IPS-NIHi7 (cell line): ENCODE data around the gene MTNR1B.

Experiments used
- DNase-seq: peaks from one replicate; pipeline ENCODE4 v3.0.0; 2012; ENCODE audit warnings: mixed read lengths; ENCODE audit errors: extremely low spot score

Gene MTNR1B

GRCh38 chr11:92977401-92977800, 8.0 kb downstream of the MTNR1B start:
- peak; percentile 8 for DNase-seq

GRCh38 chr11:92978271-92979111, 9.0 kb downstream of the MTNR1B start:
- DNase-seq: no peak

- no peak for DNase-seq
Measured at GRCh38 chr11:92979176-92979575, 9.7 kb downstream of the MTNR1B start.

- no peak for DNase-seq
Measured at GRCh38 chr11:92980312-92980711, 10.9 kb downstream of the MTNR1B start.

- DNase-seq: no peak
Measured at GRCh38 chr11:92981508-92982043, 12.1 kb downstream of the MTNR1B start.

- no peak for DNase-seq
Measured at GRCh38 chr11:92986585-92986984, 17.1 kb downstream of the MTNR1B start.

GRCh38 chr11:92993004-92993403, 23.6 kb downstream of the MTNR1B start:
- no peak for DNase-seq

- DNase-seq: no peak
Measured at GRCh38 chr11:93000511-93001476, 31.3 kb downstream of the MTNR1B start.

GRCh38 chr11:93001806-93002205, 32.4 kb downstream of the MTNR1B start:
- DNase-seq: no peak

- DNase-seq: no peak
Measured at GRCh38 chr11:93002380-93002779, 32.9 kb downstream of the MTNR1B start.

- no peak for DNase-seq
Measured at GRCh38 chr11:93005239-93005638, 35.8 kb downstream of the MTNR1B start.

GRCh38 chr11:93013646-93014045, 44.2 kb downstream of the MTNR1B start:
- no peak for DNase-seq

- no peak for DNase-seq
Measured at GRCh38 chr11:93016595-93016994, 47.1 kb downstream of the MTNR1B start.

GRCh38 chr11:93017821-93018690, 48.6 kb downstream of the MTNR1B start:
- DNase-seq: peak; percentile 26

GRCh38 chr11:93020248-93021046, 51.0 kb downstream of the MTNR1B start:
- no peak for DNase-seq

- no peak for DNase-seq
Measured at GRCh38 chr11:93024369-93024768, 54.9 kb downstream of the MTNR1B start.

- DNase-seq: no peak
Measured at GRCh38 chr11:93025558-93026255, 56.3 kb downstream of the MTNR1B start.

- DNase-seq: no peak
Measured at GRCh38 chr11:93028960-93029522, 59.6 kb downstream of the MTNR1B start.

- DNase-seq: peak; percentile 52
Measured at GRCh38 chr11:93031386-93031785, 61.9 kb downstream of the MTNR1B start.
